Dendritic cell treated with granulocyte-macrophage colony-stimulating factor and Interleukin-4, amounts not matched to agents 40 ng/mL and 50 ng/mL, for 4 days (primary cell): ENCODE data around the gene GSG1L.

ENCODE experiments used
- H3K27ac Mint-ChIP-seq: one replicate; pipeline ENCODE4 v1.8.0; 2022; ENCODE audit warnings: mild to moderate bottlenecking, mixed read lengths
- H3K27me3 Mint-ChIP-seq: one replicate; pipeline ENCODE4 v1.8.0; 2022; ENCODE audit warnings: mild to moderate bottlenecking, mixed read lengths
- H3K36me3 Mint-ChIP-seq: one replicate; pipeline ENCODE4 v1.8.0; 2022; ENCODE audit warnings: low read depth, mixed read lengths
- H3K4me1 Mint-ChIP-seq: one replicate; pipeline ENCODE4 v1.8.0; 2022; ENCODE audit warnings: low read depth, mixed read lengths
- H3K4me3 Mint-ChIP-seq: one replicate; pipeline ENCODE4 v1.8.0; 2022; ENCODE audit warnings: mild to moderate bottlenecking, moderate library complexity, mixed read lengths
- H3K9me3 Mint-ChIP-seq: one replicate; pipeline ENCODE4 v1.8.0; 2022; ENCODE audit warnings: mixed read lengths
- intact Hi-C: fragments of 100-400 bp; cut with micrococcal nuclease; formaldehyde crosslinking; loops from one replicate; pipeline ENCODE4 v1.15.0; 2022

Gene GSG1L

DNA sequence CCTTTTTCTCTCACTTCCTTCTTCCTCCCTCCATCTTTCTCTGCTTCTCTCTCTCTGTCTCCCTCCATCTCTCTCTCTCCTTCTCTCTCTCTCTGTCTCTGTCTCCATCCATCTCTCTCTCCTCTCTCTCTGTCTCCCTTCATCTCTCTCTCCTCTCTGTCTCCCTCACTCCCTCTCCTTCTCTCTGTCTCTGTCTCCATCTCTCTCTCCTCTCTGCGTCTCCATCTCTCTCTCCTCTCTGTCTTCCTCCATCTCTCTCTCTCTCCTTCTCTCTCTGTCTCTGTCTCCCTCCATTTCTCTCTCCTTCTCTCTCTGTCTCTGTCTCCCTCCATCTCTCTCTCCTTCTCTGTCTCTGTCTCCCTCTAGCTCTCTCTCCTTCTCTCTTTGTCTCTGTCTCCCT is 194.1 kb downstream of the GSG1L start:
- Mint-ChIP-seq H3K27me3 (no peaks in the 10 kb centered on the region), H3K27ac (no peak overlapping the region), H3K36me3 (no peaks in the 10 kb centered on the region), H3K4me1 (no peaks in the 10 kb centered on the region), H3K4me3 (no peak overlapping the region), H3K9me3 (peaks cover 8% of the 10 kb centered on the region)
- intact Hi-C loops = loop anchor here (10.0 kb wide), 1 partner anchor 175 kb away; no protein-coding TSS in a partner anchor

DNA sequence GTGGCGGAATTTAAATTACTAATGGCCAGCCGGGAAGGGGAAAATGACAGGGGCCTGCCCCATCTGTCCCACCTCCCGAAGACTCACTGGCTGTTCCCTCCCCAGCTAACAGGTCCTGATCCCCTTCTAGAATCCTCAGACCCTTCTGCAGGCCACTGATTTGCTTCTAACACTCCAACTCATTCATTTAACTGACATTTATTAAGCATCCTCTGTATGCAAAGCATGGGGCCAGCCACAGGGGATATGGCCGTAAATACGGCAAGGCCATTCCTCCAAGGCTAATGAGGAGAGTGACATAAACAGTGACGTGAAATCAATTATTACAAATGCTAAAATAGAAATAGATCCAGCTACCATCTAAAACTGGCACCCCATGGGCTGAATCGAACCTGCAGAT is 195.3 kb downstream of the GSG1L start:
- Mint-ChIP-seq H3K4me1 (no peaks in the 10 kb centered on the region), H3K4me3 (no peak overlapping the region), H3K9me3 (peaks cover 13% of the 10 kb centered on the region), H3K36me3 (no peaks in the 10 kb centered on the region), H3K27me3 (no peaks in the 10 kb centered on the region), H3K27ac (no peak overlapping the region)
- intact Hi-C loops = loop anchor here (10.0 kb wide), 1 partner anchor 173 kb away; no protein-coding TSS in a partner anchor

DNA sequence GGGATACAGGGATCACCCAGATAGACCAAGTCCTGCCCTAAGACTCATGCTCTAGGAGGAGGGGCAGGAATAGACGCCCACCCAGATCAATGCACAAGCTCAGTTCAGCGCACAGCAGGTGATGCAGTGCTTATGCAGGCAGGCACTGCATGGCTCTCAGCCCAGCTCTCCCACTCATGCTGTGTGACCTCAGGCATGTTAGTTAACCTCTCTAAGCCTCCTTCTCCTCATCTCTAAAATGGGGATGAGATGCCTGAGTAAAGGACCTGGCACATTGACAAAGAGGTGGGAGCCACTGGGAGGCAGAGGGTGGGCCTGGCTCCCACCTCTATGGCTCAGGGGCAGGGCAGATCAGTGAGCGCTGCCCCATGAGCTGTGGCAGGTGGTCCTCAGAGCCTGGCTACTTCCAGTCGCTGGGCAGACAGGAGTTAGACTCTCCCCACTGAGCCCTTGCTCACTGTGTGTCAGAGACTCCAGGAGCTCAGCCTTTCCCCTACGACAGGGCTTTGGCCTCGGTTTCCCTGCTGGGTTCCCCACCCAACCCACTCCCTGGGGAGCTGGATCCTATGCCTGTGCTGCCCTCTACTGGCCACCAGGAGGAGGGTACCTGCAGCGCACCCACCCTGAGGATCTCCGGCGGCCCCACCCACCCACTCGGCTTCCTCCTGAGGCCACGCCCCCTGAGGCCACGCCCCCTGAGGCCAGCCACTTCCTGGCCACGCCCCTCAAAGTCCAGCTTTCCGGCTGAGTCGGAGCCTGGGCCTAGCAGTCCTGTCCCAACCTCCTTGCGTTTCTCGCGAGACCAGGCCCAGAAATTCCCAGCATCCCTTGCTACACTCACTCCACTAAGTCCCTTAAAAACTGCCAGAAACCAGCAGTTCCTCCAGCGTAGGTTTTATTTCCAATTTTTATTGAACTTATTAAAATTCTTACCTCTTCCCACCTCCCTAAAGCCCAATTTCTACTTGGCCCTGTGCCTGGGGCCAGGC is 196.1 kb downstream of the GSG1L start:
- Mint-ChIP-seq H3K36me3 (no peaks in the 10 kb centered on the region), H3K9me3 (peaks cover 19% of the 10 kb centered on the region), H3K27ac (no peak overlapping the region), H3K27me3 (no peaks in the 10 kb centered on the region), H3K4me1 (no peaks in the 10 kb centered on the region), H3K4me3 (no peak overlapping the region)
- intact Hi-C loops = loop anchor here (10.0 kb wide), 1 partner anchor 173 kb away; no protein-coding TSS in a partner anchor

DNA sequence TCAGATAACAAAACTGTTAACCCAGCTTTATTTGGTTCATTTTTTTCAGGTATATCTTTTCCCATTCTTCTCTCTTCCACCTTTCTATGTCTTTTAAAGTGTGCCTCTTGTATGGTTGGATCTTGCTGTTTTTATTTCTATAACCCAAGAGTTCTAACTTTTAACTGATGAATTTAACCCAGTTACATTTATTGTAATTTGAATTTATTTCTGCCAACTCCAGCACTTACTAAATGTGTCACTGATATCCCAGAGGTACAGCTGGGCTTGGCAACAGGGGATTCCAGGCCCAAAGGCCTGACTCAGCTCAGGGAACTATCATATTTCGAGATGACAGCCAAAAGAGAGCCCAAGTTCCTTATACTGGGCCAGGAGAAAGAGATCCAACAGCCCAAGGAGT is 200.1 kb downstream of the GSG1L start:
- Mint-ChIP-seq H3K4me1 (no peaks in the 10 kb centered on the region), H3K9me3 (peaks cover 19% of the 10 kb centered on the region), H3K27me3 (no peaks in the 10 kb centered on the region), H3K4me3 (no peak overlapping the region), H3K27ac (no peak overlapping the region), H3K36me3 (no peaks in the 10 kb centered on the region)
- intact Hi-C loops = loop anchor here (10.0 kb wide), 1 partner anchor 169 kb away; no protein-coding TSS in a partner anchor

DNA sequence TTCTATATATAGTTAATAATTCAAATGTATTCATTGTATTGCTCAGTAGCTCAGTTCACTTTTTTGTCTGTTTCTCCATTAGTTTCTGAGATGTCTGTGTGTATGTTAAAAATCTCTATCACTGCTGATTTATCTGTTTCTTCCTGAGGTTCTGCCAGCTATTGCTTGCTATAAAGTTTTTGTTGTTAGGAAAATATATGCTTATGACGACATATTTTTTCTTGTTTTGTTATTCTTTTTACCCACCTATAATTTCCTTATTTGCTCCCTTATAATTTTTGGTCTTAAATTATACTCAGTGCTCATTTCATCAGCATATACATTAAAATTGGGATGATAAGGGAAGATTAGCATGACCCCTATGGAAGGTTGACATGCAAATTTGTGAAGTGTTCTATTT is 200.6 kb downstream of the GSG1L start:
- intact Hi-C loops = loop anchor here (10.0 kb wide), 1 partner anchor 168 kb away; no protein-coding TSS in a partner anchor
- H3K4me1 Mint-ChIP-seq = no peaks in the 10 kb centered on the region
- H3K4me3 Mint-ChIP-seq = no peak overlapping the region
- no peak overlapping the region for H3K27ac Mint-ChIP-seq
- H3K9me3 Mint-ChIP-seq = peaks cover 19% of the 10 kb centered on the region
- H3K27me3 Mint-ChIP-seq = no peaks in the 10 kb centered on the region
- H3K36me3 Mint-ChIP-seq = no peaks in the 10 kb centered on the region

DNA sequence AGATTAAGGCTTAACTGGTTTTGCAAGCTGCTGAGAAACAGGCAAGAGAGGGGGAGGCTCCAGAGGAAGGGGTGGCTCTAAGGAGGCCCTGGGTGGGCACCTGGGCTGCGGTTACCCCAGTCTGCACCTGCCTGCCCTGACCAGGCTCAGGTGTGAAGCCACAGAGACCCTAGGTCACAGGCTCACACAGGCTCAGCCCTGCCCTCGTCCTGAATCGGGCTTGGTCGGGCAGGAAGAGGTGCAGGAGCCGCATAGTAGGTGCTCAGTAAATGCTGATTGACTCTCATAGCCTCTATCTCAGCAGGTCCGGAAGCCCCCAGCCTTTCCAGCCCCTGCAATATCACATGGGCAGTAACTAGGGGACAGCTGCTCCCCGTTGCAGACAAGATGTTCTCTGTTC is 203.4 kb downstream of the GSG1L start:
- intact Hi-C loops = loop anchor here (10.0 kb wide), 1 partner anchor 165 kb away; no protein-coding TSS in a partner anchor
- Mint-ChIP-seq H3K27ac (no peak overlapping the region), H3K4me3 (no peak overlapping the region), H3K9me3 (peaks cover 19% of the 10 kb centered on the region), H3K27me3 (no peaks in the 10 kb centered on the region), H3K4me1 (no peaks in the 10 kb centered on the region), H3K36me3 (no peaks in the 10 kb centered on the region)

DNA sequence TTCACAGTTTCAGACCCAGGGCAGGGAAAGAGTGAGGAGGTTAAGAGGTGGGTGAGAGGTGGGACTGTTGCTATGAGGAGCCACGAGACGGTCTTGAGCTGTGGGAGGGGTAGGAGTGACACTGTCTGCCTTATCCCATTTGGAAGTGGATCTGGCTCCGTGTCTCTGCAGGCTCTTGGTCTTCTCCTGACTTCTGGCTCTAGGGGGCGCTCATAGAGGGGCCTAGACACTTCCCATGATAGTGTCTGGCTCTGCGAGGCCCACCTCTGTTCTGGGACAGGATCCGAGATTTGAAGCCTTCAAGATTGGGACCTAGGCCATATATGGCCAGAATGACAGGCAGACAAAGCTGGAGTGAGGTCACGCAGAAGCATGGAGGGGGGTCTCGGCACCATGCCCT is 204.5 kb downstream of the GSG1L start:
- intact Hi-C loops = no loop called here
- Mint-ChIP-seq H3K27me3 (no peaks in the 10 kb centered on the region), H3K9me3 (peaks cover 15% of the 10 kb centered on the region), H3K4me3 (no peak overlapping the region), H3K27ac (no peak overlapping the region), H3K4me1 (no peaks in the 10 kb centered on the region), H3K36me3 (no peaks in the 10 kb centered on the region)

GRCh38 chr16:27853651-27854050 is 209.9 kb downstream of the GSG1L start:
- H3K27ac Mint-ChIP-seq = no peak overlapping the region
- peaks cover 25% of the 10 kb centered on the region for H3K27me3 Mint-ChIP-seq
- no peaks in the 10 kb centered on the region for H3K9me3 Mint-ChIP-seq
- no peaks in the 10 kb centered on the region for H3K4me1 Mint-ChIP-seq
- intact Hi-C loops = no loop called here
- H3K4me3 Mint-ChIP-seq = no peak overlapping the region
- H3K36me3 Mint-ChIP-seq = no peaks in the 10 kb centered on the region

GRCh38 chr16:27853101-27853500 is 210.4 kb downstream of the GSG1L start:
- Mint-ChIP-seq H3K27me3 (peaks cover 29% of the 10 kb centered on the region), H3K4me3 (no peak overlapping the region), H3K27ac (no peak overlapping the region), H3K36me3 (no peaks in the 10 kb centered on the region), H3K4me1 (no peaks in the 10 kb centered on the region), H3K9me3 (no peaks in the 10 kb centered on the region)
- intact Hi-C loops = no loop called here

GRCh38 chr16:27852681-27853080 is 210.8 kb downstream of the GSG1L start:
- H3K4me3 Mint-ChIP-seq = no peak overlapping the region
- no peaks in the 10 kb centered on the region for H3K9me3 Mint-ChIP-seq
- intact Hi-C loops = no loop called here
- H3K4me1 Mint-ChIP-seq = no peaks in the 10 kb centered on the region
- no peaks in the 10 kb centered on the region for H3K36me3 Mint-ChIP-seq
- H3K27me3 Mint-ChIP-seq = peaks cover 29% of the 10 kb centered on the region
- H3K27ac Mint-ChIP-seq = no peak overlapping the region

DNA sequence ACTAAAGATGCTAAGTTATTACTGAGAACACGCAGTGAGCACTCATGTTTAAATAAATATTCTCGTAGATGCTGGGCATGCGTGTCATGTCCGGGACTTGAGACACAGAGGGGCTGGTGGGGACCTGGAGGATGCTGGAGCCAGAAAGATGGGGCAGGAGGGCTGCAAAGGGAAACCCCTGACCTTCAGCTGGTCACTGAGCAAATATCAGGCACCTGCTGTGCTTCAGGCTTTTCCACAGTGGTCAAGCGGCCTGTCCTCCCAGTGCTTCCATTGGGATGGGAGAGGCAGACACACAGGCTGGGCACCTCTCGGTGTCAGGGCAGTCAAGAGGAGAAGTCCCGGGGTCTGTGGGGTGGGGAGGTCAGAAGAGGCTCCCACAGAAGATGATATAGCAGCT is 211.4 kb downstream of the GSG1L start:
- Mint-ChIP-seq H3K9me3 (no peaks in the 10 kb centered on the region), H3K27ac (no peak overlapping the region), H3K4me3 (no peak overlapping the region), H3K27me3 (peaks cover 31% of the 10 kb centered on the region), H3K4me1 (no peaks in the 10 kb centered on the region), H3K36me3 (no peaks in the 10 kb centered on the region)
- intact Hi-C loops = no loop called here

- Mint-ChIP-seq H3K36me3 (no peaks in the 10 kb centered on the region), H3K9me3 (no peaks in the 10 kb centered on the region), H3K4me3 (no peak overlapping the region), H3K4me1 (no peaks in the 10 kb centered on the region), H3K27ac (no peak overlapping the region), H3K27me3 (peaks cover 32% of the 10 kb centered on the region)
- intact Hi-C loops = no loop called here
Observed at GRCh38 chr16:27851586-27851985, 211.9 kb downstream of the GSG1L start.

DNA sequence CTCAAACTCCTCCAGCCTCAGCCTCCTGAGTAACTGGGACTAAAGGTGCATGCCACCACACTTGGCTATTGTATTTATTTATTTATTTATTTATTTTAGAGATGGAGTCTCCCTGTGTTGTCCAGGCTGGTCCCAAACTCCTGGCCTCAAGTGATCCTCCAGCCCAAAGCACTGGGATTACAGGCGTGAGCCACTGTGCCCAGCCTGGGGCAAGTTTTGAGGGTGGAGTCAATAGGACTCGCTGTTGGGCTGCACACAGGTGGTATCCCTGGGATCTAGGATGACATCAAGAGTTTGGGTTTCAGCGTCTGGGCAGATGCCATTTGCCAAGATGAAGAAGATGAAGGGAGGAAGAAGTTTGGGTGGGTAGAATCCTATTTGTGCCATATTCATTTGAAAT is 213.9 kb downstream of the GSG1L start:
- intact Hi-C loops = no loop called here
- no peaks in the 10 kb centered on the region for H3K9me3 Mint-ChIP-seq
- no peaks in the 10 kb centered on the region for H3K4me1 Mint-ChIP-seq
- no peak overlapping the region for H3K4me3 Mint-ChIP-seq
- no peaks in the 10 kb centered on the region for H3K36me3 Mint-ChIP-seq
- peaks cover 32% of the 10 kb centered on the region for H3K27me3 Mint-ChIP-seq
- H3K27ac Mint-ChIP-seq = no peak overlapping the region

DNA sequence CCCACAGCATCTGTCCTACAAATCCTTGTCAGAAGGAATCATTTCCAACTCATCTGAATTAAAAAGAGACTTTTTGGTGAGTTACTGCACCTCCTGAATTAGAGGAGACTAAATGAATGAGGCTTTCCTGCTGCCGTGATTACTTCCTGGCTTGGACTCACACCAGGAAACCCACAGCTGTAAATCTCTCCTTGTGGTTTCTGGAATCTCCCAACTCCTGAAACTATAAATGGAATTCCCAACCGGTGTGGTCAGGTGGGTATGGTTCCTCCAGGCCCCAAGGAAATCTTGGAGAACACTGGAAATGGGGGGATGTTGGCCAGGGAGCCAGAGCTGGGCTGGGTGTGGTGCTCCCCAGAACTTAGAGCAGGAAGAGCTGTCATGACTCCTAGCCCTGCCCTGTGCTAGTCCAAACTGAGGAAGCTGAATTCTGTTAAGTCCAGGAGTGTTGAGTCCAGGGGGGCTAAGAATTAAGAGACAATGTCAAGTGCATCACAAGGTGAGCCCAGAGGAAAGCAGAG is 216.4 kb downstream of the GSG1L start:
- Mint-ChIP-seq H3K9me3 (no peaks in the 10 kb centered on the region), H3K27me3 (peaks cover 16% of the 10 kb centered on the region), H3K36me3 (no peaks in the 10 kb centered on the region), H3K4me1 (no peaks in the 10 kb centered on the region), H3K27ac (no peak overlapping the region), H3K4me3 (no peak overlapping the region)
- intact Hi-C loops = no loop called here
